ENCODE results near the gene ENPP6.

GRCh38 chr4:184101711-184102110, 116.0 kb downstream of the ENPP6 start:
- TF ChIP-seq CTCF (IDR thresholded peaks at IDR 0.05) (no peak), POLR2A (IDR thresholded peaks at IDR 0.05) (no peak)

Data from uterus (tissue), 2 donors.